Measurements from ENCODE around the gene CRYBG1. TPM values are rescaled to one million over a fixed set of nuclear protein-coding genes. Genes with fewer than 3 reads are reported as not detected.
A peak's percentile ranks its signal among the peaks of the same experiment; 100 is the strongest.

The CRYBG1 gene
- total RNA-seq, 4 donors from 2014 or later: 14.9 to 36.9 (median 20.7) TPM

- no peak for TF ChIP-seq CTCF (IDR thresholded peaks at IDR 0.05)
- no peak for DNase-seq (ENCODE audit: low spot score)
- ATAC-seq (ENCODE audit: low FRiP score): no peak
Observed at GRCh38 chr6:106525107-106525881, 164.8 kb downstream of the CRYBG1 start.

- DNase-seq (ENCODE audit: low spot score) (no peak), ATAC-seq (ENCODE audit: low FRiP score) (no peak)
- no peak for TF ChIP-seq CTCF (IDR thresholded peaks at IDR 0.05)
Observed at GRCh38 chr6:106525882-106526275, 165.4 kb downstream of the CRYBG1 start.

- no peak for ATAC-seq (ENCODE audit: low FRiP score)
Observed at GRCh38 chr6:106527117-106527516, 166.6 kb downstream of the CRYBG1 start.

GRCh38 chr6:106527979-106528378 is 167.5 kb downstream of the CRYBG1 start:
- TF ChIP-seq CTCF (IDR thresholded peaks at IDR 0.05): no peak
- peak; percentile 82 for ATAC-seq (ENCODE audit: low FRiP score)
- DNase-seq (ENCODE audit: low spot score): no peak

More at GRCh38 chr6:106527117-106527516, 166.6 kb downstream of the CRYBG1 start:
- DNase-seq (ENCODE audit: low spot score): no peak
- no peak for TF ChIP-seq CTCF (IDR thresholded peaks at IDR 0.05)

- no peak for TF ChIP-seq CTCF (IDR thresholded peaks at IDR 0.05)
- no peak for DNase-seq (ENCODE audit: low spot score)
- no peak for ATAC-seq (ENCODE audit: low FRiP score)
Observed at GRCh38 chr6:106528521-106528920, 168.0 kb downstream of the CRYBG1 start.

GRCh38 chr6:106529438-106529837 is 168.9 kb downstream of the CRYBG1 start:
- DNase-seq (ENCODE audit: low spot score) (no peak), ATAC-seq (ENCODE audit: low FRiP score) (no peak)
- TF ChIP-seq CTCF (IDR thresholded peaks at IDR 0.05): no peak

- no peak for TF ChIP-seq CTCF (IDR thresholded peaks at IDR 0.05)
- ATAC-seq (ENCODE audit: low FRiP score) (no peak), DNase-seq (ENCODE audit: low spot score) (no peak)
Observed at GRCh38 chr6:106530026-106530425, 169.5 kb downstream of the CRYBG1 start.

All from omental fat pad (tissue), 4 donors.